ENCODE measurements around the gene ARHGAP33. TPM values are rescaled to one million over a fixed set of nuclear protein-coding genes. Genes with fewer than 3 reads are reported as not detected.

ARHGAP33 gene
- total RNA-seq, 1 donor from 2014 or later: 46.3 TPM

DNA sequence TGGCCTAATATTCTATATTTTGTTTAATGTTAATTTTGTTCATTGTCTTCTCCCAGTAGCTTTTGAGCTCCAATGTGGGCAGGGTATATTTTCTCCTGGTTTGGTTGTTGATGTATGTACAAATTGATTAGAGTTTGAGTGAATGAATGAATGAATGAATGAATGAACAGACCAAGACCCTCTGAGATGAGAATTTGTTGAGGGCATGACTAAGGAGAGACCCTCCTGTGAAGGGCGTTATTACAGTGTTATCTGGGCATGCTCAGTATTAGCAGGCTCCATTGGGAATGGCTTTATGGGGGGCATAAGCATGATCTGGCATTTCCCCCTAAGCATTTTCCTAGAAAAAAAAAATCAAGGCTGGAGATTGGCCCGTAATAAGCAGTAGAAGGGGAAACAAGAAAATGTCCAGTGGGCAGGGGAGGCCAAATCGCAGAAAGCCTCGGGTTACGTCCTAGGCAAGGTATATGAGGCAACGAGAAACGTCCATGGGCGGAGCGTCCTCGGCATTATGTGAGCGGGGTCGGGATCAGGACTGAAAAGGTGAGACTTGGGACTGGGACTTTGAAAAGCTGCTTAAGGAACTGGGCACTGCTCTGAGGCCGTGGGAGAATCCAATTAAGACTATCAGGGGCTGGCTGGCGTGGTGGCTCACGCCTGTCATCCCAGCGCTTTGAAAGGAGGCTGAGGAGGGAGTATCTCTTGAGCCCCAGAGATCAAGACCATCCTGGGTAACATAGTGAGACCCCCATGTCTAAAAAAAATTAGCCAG is 904 bp upstream of the ARHGAP33 start:
- DNase-seq (ENCODE audit: low spot score, unreplicated experiment): no peak
- H3K4me3 Mint-ChIP-seq (ENCODE audit: low read depth): peak overlapping the region; percentile 72
- H3K9me3 Mint-ChIP-seq (ENCODE audit: low read depth): no peaks in the 10 kb centered on the region
- H3K4me1 Mint-ChIP-seq (ENCODE audit: low read depth): peaks cover 7% of the 10 kb centered on the region
- peaks cover 2% of the 10 kb centered on the region for H3K36me3 Mint-ChIP-seq (ENCODE audit: insufficient read depth)
- TF ChIP-seq, protein P1, sequence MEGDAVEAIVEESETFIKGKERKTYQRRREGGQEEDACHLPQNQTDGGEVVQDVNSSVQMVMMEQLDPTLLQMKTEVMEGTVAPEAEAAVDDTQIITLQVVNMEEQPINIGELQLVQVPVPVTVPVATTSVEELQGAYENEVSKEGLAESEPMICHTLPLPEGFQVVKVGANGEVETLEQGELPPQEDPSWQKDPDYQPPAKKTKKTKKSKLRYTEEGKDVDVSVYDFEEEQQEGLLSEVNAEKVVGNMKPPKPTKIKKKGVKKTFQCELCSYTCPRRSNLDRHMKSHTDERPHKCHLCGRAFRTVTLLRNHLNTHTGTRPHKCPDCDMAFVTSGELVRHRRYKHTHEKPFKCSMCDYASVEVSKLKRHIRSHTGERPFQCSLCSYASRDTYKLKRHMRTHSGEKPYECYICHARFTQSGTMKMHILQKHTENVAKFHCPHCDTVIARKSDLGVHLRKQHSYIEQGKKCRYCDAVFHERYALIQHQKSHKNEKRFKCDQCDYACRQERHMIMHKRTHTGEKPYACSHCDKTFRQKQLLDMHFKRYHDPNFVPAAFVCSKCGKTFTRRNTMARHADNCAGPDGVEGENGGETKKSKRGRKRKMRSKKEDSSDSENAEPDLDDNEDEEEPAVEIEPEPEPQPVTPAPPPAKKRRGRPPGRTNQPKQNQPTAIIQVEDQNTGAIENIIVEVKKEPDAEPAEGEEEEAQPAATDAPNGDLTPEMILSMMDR (IDR thresholded peaks at IDR 0.05; ENCODE audit: unreplicated experiment): no peak
- H3K27ac Mint-ChIP-seq: no peak overlapping the region
- peaks cover 30% of the 10 kb centered on the region for H3K27me3 Mint-ChIP-seq

DNA sequence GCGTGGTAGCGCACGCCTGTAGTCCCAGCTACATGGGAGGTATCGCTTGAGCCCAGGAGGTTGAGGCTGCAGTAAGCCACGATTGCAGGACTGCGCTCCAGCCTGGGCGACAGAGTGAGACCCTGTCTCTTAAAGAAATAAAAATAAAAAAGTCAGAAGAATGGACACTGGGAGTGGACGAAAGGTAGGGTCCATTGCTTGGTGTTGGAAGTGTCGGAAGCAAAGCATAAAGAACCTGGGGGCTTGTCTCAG is 392 bp upstream of the ARHGAP33 start:
- Mint-ChIP-seq H3K36me3 (ENCODE audit: insufficient read depth) (peaks cover 4% of the 10 kb centered on the region), H3K4me1 (ENCODE audit: low read depth) (peaks cover 7% of the 10 kb centered on the region), H3K9me3 (ENCODE audit: low read depth) (no peaks in the 10 kb centered on the region), H3K27me3 (peaks cover 30% of the 10 kb centered on the region), H3K27ac (no peak overlapping the region), H3K4me3 (ENCODE audit: low read depth) (peak overlapping the region; percentile 72)
- TF ChIP-seq, protein P1 (IDR thresholded peaks at IDR 0.05; ENCODE audit: unreplicated experiment): no peak
- no peak for DNase-seq (ENCODE audit: low spot score, unreplicated experiment)

DNA sequence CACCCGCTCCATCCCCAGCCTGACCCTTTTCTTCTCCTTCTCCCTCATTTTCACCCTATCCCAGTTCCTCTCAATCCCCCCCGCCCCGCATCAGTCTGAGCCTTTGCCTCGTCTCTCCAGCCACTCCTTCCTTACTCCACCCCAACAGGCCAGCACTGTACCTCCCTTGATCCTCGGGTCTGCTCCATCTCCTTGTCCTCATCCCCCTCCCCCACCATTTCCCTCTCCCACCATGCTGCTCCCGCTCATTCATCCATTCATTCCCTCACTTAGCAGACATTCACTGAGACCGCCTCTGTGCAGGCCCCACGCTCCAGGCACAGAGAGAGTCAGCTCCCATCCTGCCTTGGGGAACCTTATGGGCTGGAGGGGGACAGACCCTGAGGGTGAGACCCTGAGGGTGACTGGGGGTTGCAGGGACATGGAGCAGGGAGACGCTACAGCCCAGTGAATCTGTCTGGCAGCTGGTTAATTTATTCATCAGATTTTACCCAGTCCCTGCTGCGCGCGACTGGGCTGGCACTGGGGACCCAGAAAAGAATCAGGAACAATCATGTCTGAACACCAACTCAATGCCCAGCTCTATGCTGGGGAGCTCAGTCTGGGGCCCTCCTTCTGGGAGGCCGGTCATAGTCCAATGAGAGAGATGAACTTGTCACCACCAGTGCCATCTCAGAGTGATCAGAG is 881 bp downstream of the ARHGAP33 start:
- DNase-seq (ENCODE audit: low spot score, unreplicated experiment): no peak
- Mint-ChIP-seq H3K4me1 (ENCODE audit: low read depth) (peaks cover 7% of the 10 kb centered on the region), H3K27ac (no peak overlapping the region), H3K9me3 (ENCODE audit: low read depth) (no peaks in the 10 kb centered on the region), H3K4me3 (ENCODE audit: low read depth) (peak overlapping the region; percentile 72), H3K36me3 (ENCODE audit: insufficient read depth) (peaks cover 3% of the 10 kb centered on the region), H3K27me3 (peaks cover 30% of the 10 kb centered on the region)
- TF ChIP-seq, protein P1 (IDR thresholded peaks at IDR 0.05; ENCODE audit: unreplicated experiment): no peak

DNA sequence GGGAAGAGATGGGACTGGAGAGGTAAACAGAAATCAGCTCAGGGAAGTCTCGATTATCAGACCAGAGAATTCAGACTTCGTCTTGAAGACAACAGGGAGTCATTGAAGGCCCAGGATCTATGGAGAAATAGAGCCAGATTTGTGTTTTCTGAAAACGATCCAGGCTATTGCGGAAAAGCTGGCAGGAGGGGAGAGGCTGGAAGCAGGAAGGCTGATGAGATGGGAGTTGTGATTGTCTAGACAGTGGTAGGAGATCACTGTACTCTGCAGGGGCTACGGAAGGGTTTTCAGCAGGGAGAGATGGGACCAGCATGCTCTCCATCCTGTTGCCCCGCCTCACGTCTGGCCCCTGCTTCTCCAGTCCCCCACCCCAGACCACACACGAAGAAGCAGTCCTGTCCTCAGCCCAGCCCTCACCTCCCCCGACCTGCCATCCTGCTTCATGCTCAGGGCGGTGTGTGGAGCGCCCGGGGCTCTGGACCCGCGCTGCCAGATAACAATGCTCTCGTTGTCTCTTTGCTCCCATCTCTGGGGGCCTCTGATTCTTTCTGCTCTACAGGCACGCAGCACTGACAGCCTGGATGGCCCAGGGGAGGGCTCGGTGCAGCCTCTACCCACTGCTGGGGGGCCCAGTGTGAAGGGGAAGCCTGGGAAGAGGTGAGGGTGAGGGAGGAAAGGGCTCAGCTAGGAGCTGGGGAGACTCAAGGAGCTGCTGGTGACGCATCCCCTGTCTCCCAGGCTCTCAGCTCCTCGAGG is 1.9 kb downstream of the ARHGAP33 start:
- TF ChIP-seq, protein P1 (IDR thresholded peaks at IDR 0.05; ENCODE audit: unreplicated experiment): no peak
- DNase-seq (ENCODE audit: low spot score, unreplicated experiment): no peak
- Mint-ChIP-seq H3K4me3 (ENCODE audit: low read depth) (peak overlapping the region; percentile 72), H3K36me3 (ENCODE audit: insufficient read depth) (peaks cover 6% of the 10 kb centered on the region), H3K27ac (no peak overlapping the region), H3K27me3 (peaks cover 32% of the 10 kb centered on the region), H3K9me3 (ENCODE audit: low read depth) (no peaks in the 10 kb centered on the region), H3K4me1 (ENCODE audit: low read depth) (peaks cover 7% of the 10 kb centered on the region)

DNA sequence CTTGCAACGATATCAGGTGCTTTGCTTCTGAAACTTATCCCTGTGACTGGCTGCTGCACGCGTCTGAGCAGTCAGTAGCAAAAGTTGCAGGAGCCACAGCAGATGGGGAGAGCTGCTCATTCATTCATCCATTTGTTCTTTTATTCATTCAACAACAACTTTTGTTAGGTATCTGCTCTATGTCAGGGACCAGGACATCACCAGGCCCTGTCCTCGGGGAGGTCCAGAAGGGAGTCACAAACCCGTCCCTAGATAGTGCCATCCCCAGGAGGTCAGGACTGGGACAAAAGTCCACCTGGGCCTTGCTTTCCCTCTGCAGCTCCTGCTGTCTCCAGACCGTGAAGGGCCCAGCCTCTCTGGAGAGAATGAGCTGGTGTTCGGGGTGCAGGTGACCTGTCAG is 2.6 kb downstream of the ARHGAP33 start:
- Mint-ChIP-seq H3K27ac (no peak overlapping the region), H3K4me3 (ENCODE audit: low read depth) (peak overlapping the region; percentile 5), H3K27me3 (peaks cover 30% of the 10 kb centered on the region), H3K9me3 (ENCODE audit: low read depth) (no peaks in the 10 kb centered on the region), H3K36me3 (ENCODE audit: insufficient read depth) (peaks cover 11% of the 10 kb centered on the region), H3K4me1 (ENCODE audit: low read depth) (peaks cover 7% of the 10 kb centered on the region)
- no peak for DNase-seq (ENCODE audit: low spot score, unreplicated experiment)
- TF ChIP-seq, protein P1 (IDR thresholded peaks at IDR 0.05; ENCODE audit: unreplicated experiment): no peak

Measured in progenitor cell of endocrine pancreas (in vitro differentiated cells).